ENCODE data around the gene PLEKHN1.

PLEKHN1 gene

GRCh38 chr1:1001057-1001783 lies 34.9 kb downstream of the PLEKHN1 start:
- DNase-seq (ENCODE audit: extremely low spot score) = no peak
- TF ChIP-seq, protein P1, sequence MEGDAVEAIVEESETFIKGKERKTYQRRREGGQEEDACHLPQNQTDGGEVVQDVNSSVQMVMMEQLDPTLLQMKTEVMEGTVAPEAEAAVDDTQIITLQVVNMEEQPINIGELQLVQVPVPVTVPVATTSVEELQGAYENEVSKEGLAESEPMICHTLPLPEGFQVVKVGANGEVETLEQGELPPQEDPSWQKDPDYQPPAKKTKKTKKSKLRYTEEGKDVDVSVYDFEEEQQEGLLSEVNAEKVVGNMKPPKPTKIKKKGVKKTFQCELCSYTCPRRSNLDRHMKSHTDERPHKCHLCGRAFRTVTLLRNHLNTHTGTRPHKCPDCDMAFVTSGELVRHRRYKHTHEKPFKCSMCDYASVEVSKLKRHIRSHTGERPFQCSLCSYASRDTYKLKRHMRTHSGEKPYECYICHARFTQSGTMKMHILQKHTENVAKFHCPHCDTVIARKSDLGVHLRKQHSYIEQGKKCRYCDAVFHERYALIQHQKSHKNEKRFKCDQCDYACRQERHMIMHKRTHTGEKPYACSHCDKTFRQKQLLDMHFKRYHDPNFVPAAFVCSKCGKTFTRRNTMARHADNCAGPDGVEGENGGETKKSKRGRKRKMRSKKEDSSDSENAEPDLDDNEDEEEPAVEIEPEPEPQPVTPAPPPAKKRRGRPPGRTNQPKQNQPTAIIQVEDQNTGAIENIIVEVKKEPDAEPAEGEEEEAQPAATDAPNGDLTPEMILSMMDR (IDR thresholded peaks at IDR 0.05; ENCODE audit: control extremely low read depth, extremely low read depth, low read depth, missing control alignments) = no peak
- CTCF ChIA-PET = interaction anchor here (0.7 to 5.6 kb wide), 15 partner anchors 9 to 277 kb away, joined by 3 to 54 read pairs (median 6); partner anchors contain the start of genes ISG15, PLEKHN1 and RNF223
- POLR2A ChIA-PET = no interaction called here

- DNase-seq (ENCODE audit: extremely low spot score) = no peak
- CTCF ChIA-PET = interaction anchor here (1.5 to 5.6 kb wide), 7 partner anchors 10 to 55 kb away, joined by 4 to 54 read pairs (median 11); partner anchors contain the start of gene ISG15
- TF ChIP-seq, protein P1 (IDR thresholded peaks at IDR 0.05; ENCODE audit: control extremely low read depth, extremely low read depth, low read depth, missing control alignments) = no peak
- POLR2A ChIA-PET = no interaction called here
These were observed 37.5 kb downstream of the PLEKHN1 start for GRCh38 chr1:1003618-1004419.

DNA sequence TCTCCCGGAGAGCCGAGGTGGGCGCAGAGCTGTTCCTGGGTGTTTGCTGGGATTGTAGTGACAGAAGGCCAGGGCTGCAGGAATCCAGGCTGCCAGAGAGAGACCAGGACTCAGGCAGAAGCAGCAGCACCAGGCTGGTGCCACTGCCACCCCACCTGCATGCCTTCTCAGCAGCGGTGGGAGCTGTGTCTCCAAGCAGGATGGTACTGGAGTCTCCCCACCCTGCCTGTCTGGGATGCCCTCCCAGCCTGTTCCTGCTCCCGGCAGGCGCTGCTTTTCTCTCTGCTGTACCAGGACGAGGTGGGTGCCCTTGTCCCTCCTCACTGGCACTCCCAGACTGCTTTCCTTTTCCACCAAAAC lies 38.1 kb downstream of the PLEKHN1 start:
- DNase-seq (ENCODE audit: extremely low spot score) = no peak
- TF ChIP-seq, protein P1 (IDR thresholded peaks at IDR 0.05; ENCODE audit: control extremely low read depth, extremely low read depth, low read depth, missing control alignments) = no peak
- POLR2A ChIA-PET = no interaction called here
- CTCF ChIA-PET = interaction anchor here (1.5 to 5.6 kb wide), 4 partner anchors 10 to 55 kb away, joined by 4 to 54 read pairs (median 8); no protein-coding TSS in a partner anchor

DNA sequence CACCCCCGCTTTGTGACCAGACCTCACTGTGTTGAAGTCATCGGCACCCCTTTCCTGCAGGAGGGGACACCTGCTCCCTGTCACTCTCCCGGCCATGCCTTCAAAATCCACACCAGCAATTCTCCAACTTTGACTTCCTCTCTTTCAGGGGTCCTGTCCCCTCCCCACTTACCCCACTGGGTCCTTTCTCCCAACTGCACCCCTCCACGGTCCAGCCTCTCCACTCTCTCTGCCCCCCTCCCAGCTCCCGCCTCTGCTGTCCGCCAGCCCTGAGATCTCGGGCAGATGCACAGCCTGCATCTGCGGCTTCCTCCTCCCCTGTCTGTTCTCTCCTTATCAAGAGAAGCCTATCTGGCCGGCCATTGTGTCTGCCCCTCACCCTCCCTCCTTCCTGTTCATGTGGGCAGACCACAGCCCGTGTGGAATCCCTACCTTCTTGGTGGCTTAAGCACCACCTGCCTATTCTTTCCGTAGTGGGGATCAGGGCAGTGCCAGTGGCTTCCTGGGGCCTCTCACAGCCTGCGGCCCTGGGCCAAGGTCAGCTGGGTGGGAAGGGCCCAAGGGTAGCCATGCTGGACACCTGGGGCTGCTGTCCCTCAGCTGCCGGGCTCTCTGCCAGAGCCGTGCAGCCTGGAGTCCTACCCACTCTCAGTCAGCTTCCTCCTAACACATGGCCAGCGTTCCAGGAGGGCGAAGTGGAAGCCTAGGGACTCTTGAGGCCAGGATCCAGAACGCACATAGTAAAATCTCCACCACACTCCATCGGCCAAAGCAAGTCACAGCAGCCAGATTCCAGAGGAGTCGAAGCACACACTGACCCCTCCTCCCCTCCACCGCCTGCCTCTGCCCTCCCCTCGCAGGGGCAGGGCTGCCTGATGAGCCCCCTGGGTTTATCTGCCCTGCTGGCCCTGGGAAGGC lies 38.8 kb downstream of the PLEKHN1 start:
- DNase-seq (ENCODE audit: extremely low spot score) = no peak
- TF ChIP-seq, protein P1 (IDR thresholded peaks at IDR 0.05; ENCODE audit: control extremely low read depth, extremely low read depth, low read depth, missing control alignments) = no peak
- POLR2A ChIA-PET = no interaction called here
- CTCF ChIA-PET = interaction anchor here (1.5 to 5.6 kb wide), 5 partner anchors 9 to 58 kb away, joined by 4 to 54 read pairs (median 6); no protein-coding TSS in a partner anchor

GRCh38 chr1:1005774-1006304 lies 39.6 kb downstream of the PLEKHN1 start:
- TF ChIP-seq, protein P1 (IDR thresholded peaks at IDR 0.05; ENCODE audit: control extremely low read depth, extremely low read depth, low read depth, missing control alignments) = no peak
- no peak for DNase-seq (ENCODE audit: extremely low spot score)
- POLR2A ChIA-PET = no interaction called here
- CTCF ChIA-PET = interaction anchor here (1.6 to 5.6 kb wide), 3 partner anchors 12 to 57 kb away, joined by 4 to 54 read pairs (median 6); no protein-coding TSS in a partner anchor

All from GM10248 (cell line).